ENCODE results near the gene NGRN.
"Not testable (repeated sequence)": the region's sequence is repeated elsewhere in the genome, so short reads cannot be mapped to it uniquely, and the experiment has no call there.

The NGRN gene

DNA sequence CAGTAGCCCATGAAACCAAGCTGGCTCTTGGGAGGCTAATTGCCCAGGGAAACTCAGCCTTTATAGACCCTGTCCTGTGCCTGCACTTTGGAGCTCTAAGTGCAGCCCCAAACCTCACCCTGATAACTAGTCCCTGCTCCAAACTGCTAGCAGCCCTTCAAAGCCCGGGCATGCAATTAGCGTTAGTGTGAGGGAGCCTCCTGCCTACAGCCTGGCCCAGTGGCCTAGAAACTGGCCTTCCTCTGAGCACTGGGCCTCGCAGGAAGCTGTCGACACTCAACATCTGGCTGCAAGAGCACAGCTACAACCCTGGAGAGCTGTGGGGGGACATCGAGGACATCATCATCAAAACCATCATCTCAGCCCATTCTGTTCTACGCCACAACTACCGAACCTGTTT lies 7.7 kb upstream of the NGRN start:
- Mint-ChIP-seq H3K27ac (no peak overlapping the region), H3K4me1 (ENCODE audit: low read depth) (peaks cover 6% of the 10 kb centered on the region), H3K27me3 (ENCODE audit: low read depth) (no peaks in the 10 kb centered on the region), H3K9me3 (no peaks in the 10 kb centered on the region), H3K36me3 (ENCODE audit: low read depth) (no peaks in the 10 kb centered on the region), H3K4me3 (no peak overlapping the region)

DNA sequence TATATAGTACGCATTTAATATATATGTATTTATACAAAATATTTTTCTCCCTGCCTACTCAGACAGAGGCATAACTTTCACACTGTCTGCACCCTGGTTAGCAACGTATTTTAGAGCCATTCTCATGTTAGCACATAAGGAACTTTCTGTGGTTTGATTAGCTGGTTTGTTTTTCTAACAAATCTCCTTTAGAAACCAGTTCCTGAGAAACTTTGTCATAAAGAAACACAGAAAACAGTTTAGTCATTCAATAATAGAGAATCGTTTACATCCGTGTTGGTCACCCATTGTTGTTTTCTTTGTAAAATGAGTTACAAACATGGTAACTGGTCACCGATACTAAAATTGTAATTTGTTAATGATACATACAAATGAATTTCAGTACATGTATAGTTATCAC lies 5.9 kb upstream of the NGRN start:
- Mint-ChIP-seq H3K9me3 (no peaks in the 10 kb centered on the region), H3K36me3 (ENCODE audit: low read depth) (no peaks in the 10 kb centered on the region), H3K27me3 (ENCODE audit: low read depth) (no peaks in the 10 kb centered on the region), H3K27ac (no peak overlapping the region), H3K4me1 (ENCODE audit: low read depth) (peaks cover 12% of the 10 kb centered on the region), H3K4me3 (no peak overlapping the region)

DNA sequence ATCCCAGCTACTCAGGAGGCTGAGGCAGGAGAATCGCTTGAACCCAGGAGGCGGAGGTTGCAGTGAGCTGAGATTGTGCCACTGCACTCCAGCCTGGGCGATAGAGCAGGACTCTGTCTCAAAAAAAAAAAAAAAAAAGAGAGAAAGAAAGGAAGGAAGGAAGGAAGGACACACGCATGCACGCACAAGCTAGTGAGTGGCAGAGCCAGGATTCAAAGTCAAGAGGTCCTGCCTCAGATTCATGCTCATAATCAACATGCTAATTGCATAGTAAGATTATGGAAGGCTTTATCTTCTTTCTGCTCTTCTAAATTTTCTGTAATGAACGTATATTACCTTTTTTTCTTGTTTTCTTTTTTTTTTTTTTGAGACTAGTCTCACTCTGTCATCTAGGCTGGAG lies 4.7 kb upstream of the NGRN start:
- not testable (repeated sequence) for H3K27me3 Mint-ChIP-seq (ENCODE audit: low read depth); H3K36me3 Mint-ChIP-seq (ENCODE audit: low read depth); H3K27ac Mint-ChIP-seq; H3K9me3 Mint-ChIP-seq; H3K4me3 Mint-ChIP-seq
- H3K4me1 Mint-ChIP-seq (ENCODE audit: low read depth) = peaks cover 18% of the 10 kb centered on the region

DNA sequence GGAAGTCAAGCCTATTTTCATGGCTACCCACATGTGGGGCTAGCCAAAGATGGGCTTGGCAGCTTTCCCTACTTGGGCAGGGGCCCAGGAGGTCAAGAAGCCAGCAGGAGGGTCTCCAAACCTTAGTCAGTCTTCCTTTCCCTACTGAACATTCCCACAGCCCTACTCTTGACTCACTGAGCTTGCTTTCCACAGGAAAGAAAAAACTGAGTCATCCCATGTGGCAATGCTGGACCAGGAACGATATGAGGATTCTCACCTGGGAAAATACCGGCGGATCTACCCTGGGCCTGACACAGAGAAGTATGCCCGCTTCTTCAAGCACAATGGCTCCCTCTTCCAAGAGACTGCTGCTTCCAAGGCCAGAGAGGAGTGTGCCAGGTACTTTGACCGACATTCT lies 3.7 kb upstream of the NGRN start:
- H3K27me3 Mint-ChIP-seq (ENCODE audit: low read depth) = no peaks in the 10 kb centered on the region
- no peak overlapping the region for H3K27ac Mint-ChIP-seq
- H3K36me3 Mint-ChIP-seq (ENCODE audit: low read depth) = peaks cover 2% of the 10 kb centered on the region
- no peak overlapping the region for H3K4me3 Mint-ChIP-seq
- H3K9me3 Mint-ChIP-seq = no peaks in the 10 kb centered on the region
- H3K4me1 Mint-ChIP-seq (ENCODE audit: low read depth) = peaks cover 18% of the 10 kb centered on the region

DNA sequence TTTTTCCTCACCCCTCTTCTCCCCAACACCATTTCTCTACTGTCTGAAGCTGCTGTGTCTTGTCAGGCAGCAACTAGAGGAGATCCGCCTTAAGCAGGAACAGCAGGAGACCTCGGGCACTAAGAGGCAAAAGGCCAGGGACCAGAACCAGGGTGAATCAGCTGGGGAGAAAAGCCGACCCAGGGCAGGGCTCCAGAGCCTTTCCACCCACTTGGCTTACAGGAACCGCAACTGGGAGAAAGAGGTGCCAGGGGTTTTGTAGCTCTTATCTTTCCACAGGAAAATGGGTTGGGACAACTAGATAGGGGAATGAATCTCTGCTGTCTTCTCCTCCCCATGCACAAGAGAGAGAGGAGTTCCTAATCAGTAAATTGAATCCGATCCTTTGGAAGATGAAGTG lies 3.0 kb upstream of the NGRN start:
- Mint-ChIP-seq H3K36me3 (ENCODE audit: low read depth) (peaks cover 2% of the 10 kb centered on the region), H3K27ac (no peak overlapping the region), H3K4me1 (ENCODE audit: low read depth) (peaks cover 22% of the 10 kb centered on the region), H3K9me3 (no peaks in the 10 kb centered on the region), H3K4me3 (no peak overlapping the region), H3K27me3 (ENCODE audit: low read depth) (no peaks in the 10 kb centered on the region)

DNA sequence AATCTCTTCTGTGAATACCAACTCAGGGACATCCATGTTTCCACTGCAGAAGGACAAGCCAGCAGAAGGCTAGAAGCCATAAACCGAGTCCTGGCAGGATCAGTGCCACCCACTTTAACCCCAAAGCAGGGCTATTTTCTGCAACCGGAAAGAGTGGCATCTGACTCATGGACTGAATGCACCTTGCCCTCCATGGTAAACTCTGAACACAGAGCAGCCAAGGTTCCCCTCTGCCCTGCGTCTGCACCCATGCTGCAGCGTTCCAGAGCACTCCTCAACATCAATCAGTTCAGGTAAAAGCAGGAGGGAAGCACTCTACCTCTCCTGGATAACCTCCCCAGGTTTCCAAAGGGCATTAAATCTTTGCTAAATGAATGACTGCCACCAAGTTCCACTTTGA lies 801 bp upstream of the NGRN start:
- Mint-ChIP-seq H3K27ac (peak overlapping the region; percentile 98), H3K4me3 (peak overlapping the region; percentile 97), H3K36me3 (ENCODE audit: low read depth) (peaks cover 10% of the 10 kb centered on the region), H3K9me3 (no peaks in the 10 kb centered on the region), H3K27me3 (ENCODE audit: low read depth) (no peaks in the 10 kb centered on the region), H3K4me1 (ENCODE audit: low read depth) (peaks cover 31% of the 10 kb centered on the region)

DNA sequence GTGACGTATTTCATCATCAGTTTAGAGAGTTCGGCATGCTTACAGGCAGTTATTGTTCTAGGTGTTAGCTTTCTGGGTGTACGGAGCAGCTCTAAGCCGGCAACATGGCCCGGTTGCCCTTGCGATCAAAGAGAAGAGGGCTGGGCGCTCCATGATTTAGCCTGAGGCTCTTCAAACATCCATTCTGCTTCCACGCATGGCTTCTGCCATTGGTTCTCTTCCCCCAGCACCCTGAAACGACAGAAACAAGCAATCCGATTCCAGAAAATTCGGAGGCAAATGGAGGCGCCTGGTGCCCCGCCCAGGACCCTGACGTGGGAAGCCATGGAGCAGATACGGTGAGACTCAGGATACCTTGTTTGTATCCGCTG lies 574 bp downstream of the NGRN start:
- peak overlapping the region; percentile 97 for H3K4me3 Mint-ChIP-seq
- H3K36me3 Mint-ChIP-seq (ENCODE audit: low read depth) = peaks cover 20% of the 10 kb centered on the region
- H3K27me3 Mint-ChIP-seq (ENCODE audit: low read depth) = no peaks in the 10 kb centered on the region
- no peaks in the 10 kb centered on the region for H3K9me3 Mint-ChIP-seq
- H3K27ac Mint-ChIP-seq = peak overlapping the region; percentile 98
- peaks cover 37% of the 10 kb centered on the region for H3K4me1 Mint-ChIP-seq (ENCODE audit: low read depth)

DNA sequence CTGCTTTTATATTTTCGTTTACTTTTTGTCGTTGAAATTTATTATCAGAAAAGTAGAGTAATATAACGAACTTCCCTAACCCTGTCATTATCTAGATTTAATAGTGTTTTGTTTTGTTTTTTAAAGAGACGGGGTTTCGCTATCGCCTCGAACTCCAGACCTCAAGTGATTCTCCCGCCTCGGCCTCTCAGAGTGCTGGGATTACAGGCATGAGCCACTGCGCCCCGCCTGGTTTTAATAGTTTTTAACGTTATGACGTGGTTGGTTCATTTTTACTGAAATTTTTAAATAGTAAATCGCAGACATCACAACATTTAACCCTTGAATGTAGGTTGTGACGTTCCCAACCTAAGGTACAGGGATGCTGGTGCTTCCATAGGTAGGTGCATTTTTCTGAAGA lies 1.0 kb downstream of the NGRN start:
- H3K36me3 Mint-ChIP-seq (ENCODE audit: low read depth) = peaks cover 23% of the 10 kb centered on the region

DNA sequence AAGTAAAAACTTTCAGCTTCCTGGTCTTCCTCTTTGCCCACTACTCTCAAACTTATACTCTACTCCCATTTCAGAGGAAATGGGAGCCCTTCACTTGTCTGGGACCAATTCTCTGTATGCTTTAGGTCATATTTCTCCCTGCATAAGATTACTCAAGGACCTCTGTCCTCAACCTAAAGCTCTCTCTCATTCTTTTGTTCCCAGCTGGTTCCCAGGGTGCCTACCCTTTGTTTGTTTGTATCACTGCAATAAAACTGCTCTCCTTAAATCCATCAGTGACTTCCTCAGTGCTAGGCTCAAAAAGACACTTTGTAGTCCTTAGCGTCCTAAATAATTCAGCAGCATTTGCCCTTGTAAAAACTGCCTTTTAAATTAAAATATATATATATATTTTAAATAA lies 2.9 kb downstream of the NGRN start:
- H3K4me1 Mint-ChIP-seq (ENCODE audit: low read depth) = peaks cover 46% of the 10 kb centered on the region
- no peaks in the 10 kb centered on the region for H3K9me3 Mint-ChIP-seq
- peaks cover 26% of the 10 kb centered on the region for H3K36me3 Mint-ChIP-seq (ENCODE audit: low read depth)
- H3K27me3 Mint-ChIP-seq (ENCODE audit: low read depth) = no peaks in the 10 kb centered on the region
- peak overlapping the region; percentile 15 for H3K27ac Mint-ChIP-seq
- peak overlapping the region; percentile 77 for H3K4me3 Mint-ChIP-seq

More for the DNA sequence above, 1.0 kb downstream of the NGRN start:
- Mint-ChIP-seq H3K4me1 (ENCODE audit: low read depth) (peaks cover 40% of the 10 kb centered on the region), H3K27me3 (ENCODE audit: low read depth) (no peaks in the 10 kb centered on the region), H3K27ac (peak overlapping the region; percentile 98), H3K4me3 (peak overlapping the region; percentile 97), H3K9me3 (no peaks in the 10 kb centered on the region)

DNA sequence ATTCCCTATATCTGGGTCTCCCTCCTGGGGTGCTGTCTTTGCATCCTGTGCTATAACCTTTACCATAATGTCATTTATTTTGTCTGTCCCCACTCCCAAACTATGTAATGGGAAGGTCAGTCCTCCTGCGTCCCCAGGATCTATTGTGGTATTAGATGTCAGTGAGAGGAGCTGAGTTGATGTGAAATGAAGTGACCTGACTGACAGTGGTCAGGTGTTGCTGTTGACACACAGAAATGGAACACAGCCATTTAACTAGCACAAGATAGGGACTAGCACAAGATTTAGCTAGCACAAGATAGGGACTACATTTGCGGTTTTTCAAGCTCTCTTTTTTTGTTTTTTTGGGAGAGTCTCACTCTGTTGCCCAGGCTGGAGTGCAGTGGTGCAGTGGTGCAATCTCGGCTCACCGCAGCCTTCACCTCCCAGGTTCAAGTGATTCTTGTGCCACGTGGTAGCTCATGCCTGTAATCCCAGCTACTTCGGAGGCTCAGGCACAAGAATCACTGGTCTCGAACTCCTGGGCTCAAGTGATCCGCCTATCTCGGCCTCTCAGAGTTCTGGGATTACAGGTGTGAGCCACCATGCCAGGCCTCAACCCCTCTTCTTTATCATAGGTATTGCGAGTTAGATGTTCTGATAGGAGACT lies 5.2 kb downstream of the NGRN start:
- Mint-ChIP-seq H3K4me1 (ENCODE audit: low read depth) (peaks cover 36% of the 10 kb centered on the region), H3K36me3 (ENCODE audit: low read depth) (peaks cover 34% of the 10 kb centered on the region), H3K27me3 (ENCODE audit: low read depth) (no peaks in the 10 kb centered on the region), H3K9me3 (no peaks in the 10 kb centered on the region), H3K4me3 (no peak overlapping the region), H3K27ac (no peak overlapping the region)

DNA sequence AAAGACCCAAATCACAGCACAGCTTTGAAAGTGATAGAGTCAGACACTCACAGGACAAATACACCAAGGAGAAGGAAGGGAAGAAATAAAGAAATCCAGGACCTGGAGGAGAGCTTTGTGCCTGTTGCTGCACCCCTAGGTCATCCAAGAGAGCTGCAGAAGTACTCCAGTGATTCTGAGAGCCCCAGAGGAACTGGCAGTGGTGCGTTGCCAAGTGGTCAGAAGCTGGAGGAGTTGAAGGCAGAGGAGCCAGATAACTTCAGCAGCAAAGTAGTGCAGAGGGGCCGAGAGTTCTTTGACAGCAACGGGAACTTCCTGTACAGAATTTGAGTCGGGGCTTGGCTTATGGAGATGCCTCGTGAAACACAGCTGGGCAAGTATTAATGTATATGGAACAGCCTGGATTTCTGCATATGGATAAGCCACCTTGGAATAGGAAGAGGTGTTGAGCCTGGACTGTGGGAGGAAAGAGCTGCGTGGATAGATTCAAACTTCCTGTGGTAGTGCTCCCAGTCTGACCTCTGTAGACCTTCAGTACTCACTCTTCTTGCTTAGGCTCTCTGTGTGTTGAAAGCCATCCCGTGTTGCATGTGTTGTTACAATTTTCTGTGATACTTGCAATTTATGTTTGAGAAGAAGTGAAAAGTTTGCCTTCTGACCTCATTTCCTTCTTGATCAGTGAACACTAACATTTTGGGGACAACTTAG lies 6.1 kb downstream of the NGRN start:
- no peaks in the 10 kb centered on the region for H3K9me3 Mint-ChIP-seq
- H3K27me3 Mint-ChIP-seq (ENCODE audit: low read depth) = no peaks in the 10 kb centered on the region
- no peak overlapping the region for H3K4me3 Mint-ChIP-seq
- peaks cover 38% of the 10 kb centered on the region for H3K4me1 Mint-ChIP-seq (ENCODE audit: low read depth)
- H3K27ac Mint-ChIP-seq = no peak overlapping the region
- peaks cover 34% of the 10 kb centered on the region for H3K36me3 Mint-ChIP-seq (ENCODE audit: low read depth)

DNA sequence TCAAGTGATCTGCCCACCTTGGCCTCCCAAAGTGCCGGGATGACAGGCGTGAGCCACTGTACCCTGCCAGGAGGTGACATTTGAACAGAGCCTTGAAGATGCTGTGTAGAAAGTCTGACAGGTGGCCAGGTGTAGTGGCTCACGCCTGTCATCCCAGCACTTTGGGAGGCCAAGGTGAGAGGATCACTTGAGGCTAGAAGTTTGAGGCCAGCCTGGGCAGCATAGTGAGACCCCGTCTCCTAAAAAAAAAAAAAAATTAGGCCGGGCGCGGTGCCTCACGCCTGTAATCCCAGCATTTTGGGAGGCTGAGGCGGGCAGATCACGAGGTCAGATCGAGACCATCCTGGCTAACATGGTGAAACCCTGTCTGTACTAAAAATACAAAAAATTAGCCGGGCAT lies 13.0 kb downstream of the NGRN start:
- H3K4me1 Mint-ChIP-seq (ENCODE audit: low read depth); H3K9me3 Mint-ChIP-seq; H3K36me3 Mint-ChIP-seq (ENCODE audit: low read depth); H3K27me3 Mint-ChIP-seq (ENCODE audit: low read depth); H3K4me3 Mint-ChIP-seq; H3K27ac Mint-ChIP-seq: not testable (repeated sequence)

DNA sequence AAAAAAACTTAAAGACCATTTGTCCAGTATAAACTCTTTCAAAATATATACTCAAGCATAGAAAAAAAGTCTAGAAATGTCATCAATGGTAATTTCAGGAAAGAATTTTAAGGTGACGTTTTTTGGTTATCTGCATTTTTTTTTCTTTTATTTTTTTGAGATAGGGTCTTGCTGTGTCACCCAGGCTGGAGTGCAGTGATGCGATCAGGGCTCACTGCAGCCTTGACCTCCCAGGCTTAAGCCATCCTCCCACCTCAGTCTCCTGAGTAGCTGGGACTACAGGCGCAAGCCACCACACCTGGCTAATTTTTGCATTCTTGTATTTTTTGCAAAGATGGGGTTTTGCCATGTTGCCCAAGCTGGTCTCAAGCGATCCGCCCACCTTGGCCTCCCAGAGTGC lies 15.3 kb downstream of the NGRN start:
- H3K4me1 Mint-ChIP-seq (ENCODE audit: low read depth); H3K36me3 Mint-ChIP-seq (ENCODE audit: low read depth): not testable (repeated sequence)

DNA sequence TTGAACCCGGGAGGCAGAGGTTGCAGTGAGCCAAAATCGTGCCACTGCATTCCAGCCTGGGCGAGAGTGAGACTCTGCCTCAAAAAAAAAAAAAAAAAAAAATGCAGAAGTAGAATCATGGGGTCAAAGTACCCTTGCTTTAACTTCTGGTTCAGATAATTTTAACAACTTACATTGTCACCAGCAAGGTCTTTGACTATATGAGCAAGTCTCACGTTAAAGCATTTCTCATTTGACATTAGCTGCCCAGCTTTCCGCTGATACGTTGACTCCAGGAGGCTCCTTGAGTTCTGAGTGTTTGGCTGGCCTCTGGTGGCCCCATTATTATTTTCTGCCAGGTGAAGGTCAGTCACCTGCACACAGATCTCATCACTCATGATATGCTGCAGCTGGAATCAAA lies 16.2 kb downstream of the NGRN start:
- not testable (repeated sequence) for H3K27ac Mint-ChIP-seq; H3K9me3 Mint-ChIP-seq; H3K4me1 Mint-ChIP-seq (ENCODE audit: low read depth); H3K27me3 Mint-ChIP-seq (ENCODE audit: low read depth); H3K36me3 Mint-ChIP-seq (ENCODE audit: low read depth); H3K4me3 Mint-ChIP-seq

More for the DNA sequence above, 15.3 kb downstream of the NGRN start:
- H3K4me3 Mint-ChIP-seq; H3K27ac Mint-ChIP-seq; H3K9me3 Mint-ChIP-seq; H3K27me3 Mint-ChIP-seq (ENCODE audit: low read depth): not testable (repeated sequence)

DNA sequence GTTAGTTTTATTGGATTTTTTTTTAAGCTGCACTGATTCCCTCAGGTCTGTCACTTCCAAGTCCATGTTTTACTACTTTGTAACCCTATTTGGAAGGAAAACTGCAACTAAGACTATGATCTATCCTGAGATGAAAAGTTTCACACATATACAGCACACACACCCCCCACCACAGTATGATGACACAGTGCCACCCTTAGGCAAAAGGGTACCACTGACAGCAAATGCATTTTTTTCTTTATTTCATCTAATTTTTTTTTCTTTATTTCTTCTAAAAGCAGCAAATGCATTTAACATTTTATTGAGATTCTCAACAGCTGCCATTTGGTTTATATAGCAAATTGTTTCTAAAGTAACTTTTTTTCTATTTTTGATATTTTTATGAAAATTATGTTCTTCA lies 21.2 kb downstream of the NGRN start:
- H3K4me1 Mint-ChIP-seq (ENCODE audit: low read depth) = peaks cover 3% of the 10 kb centered on the region
- no peak overlapping the region for H3K27ac Mint-ChIP-seq
- peaks cover 7% of the 10 kb centered on the region for H3K27me3 Mint-ChIP-seq (ENCODE audit: low read depth)
- no peaks in the 10 kb centered on the region for H3K36me3 Mint-ChIP-seq (ENCODE audit: low read depth)
- H3K9me3 Mint-ChIP-seq = no peaks in the 10 kb centered on the region
- no peak overlapping the region for H3K4me3 Mint-ChIP-seq

Data from T-helper 1 cell treated with Interleukin-12 subunit alpha and Interleukin-12 subunit beta and Interleukin-4 antibody, amounts not matched to agents 30 μg/mL and 1 μg/mL, for 36 hours (primary cell).